ENCODE measurements around the gene AAGAB. TPM values are rescaled to one million over a fixed set of nuclear protein-coding genes. Genes with fewer than 3 reads are reported as not detected.

Gene AAGAB
- total RNA-seq, 4 donors from 2014 or later = 19.1 to 36.5 (median 27.6) TPM

- no peak for ATAC-seq
Measured at GRCh38 chr15:67202991-67203390, 51.5 kb downstream of the AAGAB start.

GRCh38 chr15:67202091-67202490 lies 52.4 kb downstream of the AAGAB start:
- TF ChIP-seq POLR2AphosphoS5 (IDR thresholded peaks at IDR 0.05) (no peak), POLR2A (IDR thresholded peaks at IDR 0.05) (no peak), CTCF (IDR thresholded peaks at IDR 0.05) (no peak), EP300 (IDR thresholded peaks at IDR 0.05) (no peak)
- Histone ChIP-seq H3K27ac (no peak overlapping the region), H3K4me3 (no peak overlapping the region), H3K4me1 (peaks cover 0 to 26% (median 0%) of the 10 kb centered on the region in 3 donors), H3K27me3 (no peaks in the 10 kb centered on the region), H3K36me3 (peaks cover 0 to 41% of the 10 kb centered on the region in 2 donors), H3K9me3 (no peaks in the 10 kb centered on the region)
- no peak for ATAC-seq
- WGBS, 2 donors (ENCODE audit: low coverage in 1 of 2) = 100% methylated on average over 1 to 2 of the region's 2 CpGs

More at GRCh38 chr15:67202991-67203390, 51.5 kb downstream of the AAGAB start:
- WGBS, 2 donors (ENCODE audit: low coverage in 1 of 2) = 38 to 100% methylated on average over 1 of the region's 1 CpG
- Histone ChIP-seq H3K9me3 (no peaks in the 10 kb centered on the region), H3K4me3 (no peak overlapping the region), H3K36me3 (peaks cover 0 to 48% of the 10 kb centered on the region in 2 donors), H3K27me3 (no peaks in the 10 kb centered on the region), H3K27ac (no peak overlapping the region), H3K4me1 (peaks cover 0 to 19% (median 0%) of the 10 kb centered on the region in 3 donors)
- TF ChIP-seq POLR2A (IDR thresholded peaks at IDR 0.05) (no peak), EP300 (IDR thresholded peaks at IDR 0.05) (no peak), CTCF (IDR thresholded peaks at IDR 0.05) (no peak), POLR2AphosphoS5 (IDR thresholded peaks at IDR 0.05) (no peak)

- Histone ChIP-seq H3K4me3 (no peak overlapping the region), H3K4me1 (peaks cover 0 to 28% (median 0%) of the 10 kb centered on the region in 3 donors), H3K9me3 (no peaks in the 10 kb centered on the region), H3K27ac (no peak overlapping the region), H3K27me3 (no peaks in the 10 kb centered on the region), H3K36me3 (peaks cover 0 to 37% of the 10 kb centered on the region in 2 donors)
- TF ChIP-seq EP300 (IDR thresholded peaks at IDR 0.05) = no peak
- no peak for TF ChIP-seq POLR2A (IDR thresholded peaks at IDR 0.05)
- TF ChIP-seq POLR2AphosphoS5 (IDR thresholded peaks at IDR 0.05) = no peak
- no peak for TF ChIP-seq CTCF (IDR thresholded peaks at IDR 0.05)
- ATAC-seq = no peak
Measured at GRCh38 chr15:67201136-67201535, 53.3 kb downstream of the AAGAB start.

DNA sequence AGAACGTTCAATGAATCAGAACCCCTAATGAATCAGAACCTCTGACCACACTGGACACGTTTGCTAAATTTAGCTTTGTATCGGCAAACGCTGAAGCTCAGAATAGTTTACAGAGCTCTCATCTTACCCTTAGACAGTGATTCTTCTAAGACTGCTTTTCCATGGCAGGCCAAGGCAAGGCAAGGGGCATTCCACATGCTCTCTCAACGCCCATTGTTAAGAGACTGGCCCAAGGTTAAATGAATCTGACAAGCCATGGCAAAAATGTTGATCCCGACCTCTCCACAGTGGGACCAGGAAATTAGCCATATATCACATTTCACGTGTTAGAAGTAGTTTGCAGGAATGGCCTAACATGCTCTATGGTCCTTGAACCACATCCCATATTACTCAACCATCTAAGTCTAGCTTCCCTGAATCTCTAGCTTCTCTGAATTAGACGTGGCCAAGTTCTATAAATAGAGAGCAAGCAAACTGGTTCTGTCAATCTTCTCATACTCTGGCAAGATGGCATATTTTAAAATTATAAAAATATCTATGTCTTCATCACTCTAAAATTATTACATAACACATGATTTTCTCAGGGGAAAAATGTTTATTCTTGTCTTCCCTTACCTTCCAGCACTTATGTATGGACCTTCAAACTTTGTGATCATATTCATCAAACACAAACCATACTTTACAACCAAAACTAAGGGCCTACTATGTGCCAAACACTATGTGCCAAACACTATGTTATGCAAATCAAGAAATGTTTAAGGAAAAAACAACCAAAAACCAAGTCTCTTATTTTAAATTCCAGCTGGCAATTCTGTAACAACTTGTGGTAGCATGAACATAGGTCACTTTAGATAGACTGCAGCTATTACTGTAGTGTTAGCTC lies 54.3 kb downstream of the AAGAB start:
- peaks cover 0 to 30% of the 10 kb centered on the region in 2 donors for H3K36me3 ChIP-seq
- 37 to 59% methylated on average over 6 to 8 of the region's 8 CpGs for WGBS, 2 donors (ENCODE audit: low coverage in 1 of 2)
- no peak overlapping the region for H3K27ac ChIP-seq
- no peak overlapping the region for H3K4me3 ChIP-seq
- TF ChIP-seq CTCF (IDR thresholded peaks at IDR 0.05) (no peak), EP300 (IDR thresholded peaks at IDR 0.05) (no peak)
- H3K4me1 ChIP-seq = peaks cover 0 to 31% (median 2%) of the 10 kb centered on the region in 3 donors
- no peaks in the 10 kb centered on the region for H3K9me3 ChIP-seq
- ATAC-seq = no peak
- no peaks in the 10 kb centered on the region for H3K27me3 ChIP-seq

DNA sequence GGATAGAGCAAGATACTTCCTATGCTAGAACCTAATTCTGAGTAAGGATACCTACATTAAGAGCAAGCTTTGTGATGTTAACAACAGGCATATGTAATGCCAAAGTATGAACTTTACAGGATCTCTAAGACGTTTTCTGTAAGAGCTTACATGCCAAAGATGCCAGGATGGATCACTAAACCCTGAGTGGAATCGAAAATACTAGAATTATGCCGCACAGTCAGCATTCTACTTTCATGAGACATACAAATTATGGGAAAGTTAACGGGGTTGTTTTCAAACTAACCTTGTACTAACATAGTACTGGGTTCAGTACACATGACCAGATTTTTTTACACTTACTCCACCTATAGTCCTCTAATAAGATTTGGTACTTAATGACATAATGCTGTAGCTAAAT lies 55.1 kb downstream of the AAGAB start:
- Histone ChIP-seq H3K27me3 (no peaks in the 10 kb centered on the region), H3K4me3 (no peak overlapping the region), H3K4me1 (peaks cover 0 to 38% (median 9%) of the 10 kb centered on the region in 3 donors), H3K36me3 (peaks cover 0 to 30% of the 10 kb centered on the region in 2 donors), H3K27ac (no peak overlapping the region), H3K9me3 (no peaks in the 10 kb centered on the region)
- WGBS, 2 donors (ENCODE audit: low coverage in 1 of 2) = 88 to 89% methylated on average over 4 of the region's 4 CpGs
- TF ChIP-seq POLR2AphosphoS5 (IDR thresholded peaks at IDR 0.05) (no peak), POLR2A (IDR thresholded peaks at IDR 0.05) (no peak), CTCF (IDR thresholded peaks at IDR 0.05) (no peak)
- no peak for ATAC-seq

All from gastroesophageal sphincter (tissue), 4 donors.